B cell (primary cell): ENCODE measurements around the gene ZC3HAV1. TPM values are rescaled to one million over a fixed set of nuclear protein-coding genes. Genes with fewer than 3 reads are reported as not detected.

ENCODE experiments used
- ATAC-seq: fragments of 200-7000 bp; cut with Tn5 transposase; one replicate; pipeline ENCODE4 v1.10.0; 2021; ENCODE audit warnings: low read depth, mild to moderate bottlenecking, moderate number of reproducible peaks, moderate library complexity
- CTCF ChIA-PET: fragments of 350-600 bp; sonication (Branson Sonifier 250); formaldehyde crosslinking; loops from one replicate; lab custom pipeline; 2021; ENCODE audit warnings: antibody characterized with exemption, inconsistent platforms; lab: Charles Lee
- POLR2A ChIA-PET: fragments of 350-600 bp; sonication (Branson Sonifier 250); formaldehyde crosslinking; loops from one replicate; lab custom pipeline; 2021; ENCODE audit warnings: antibody characterized with exemption; lab: Charles Lee
- DNase-seq: peaks from one replicate; pipeline ENCODE4 v3.0.0; 2013
- H2AFZ ChIP-seq: 2 replicates; pipeline ENCODE4 v1.6.1; 2012; ENCODE audit warnings: mild to moderate bottlenecking, low read depth, low read length; ENCODE audit not compliant: insufficient read depth, poor library complexity, severe bottlenecking
- H3K27ac ChIP-seq, 2 donors: 1 replicate in 1 of 2; 2 replicates in 1 of 2; pipeline ENCODE4 v1.5.1; 2012 to 2013; ENCODE audit warnings: low read length in 2 of 2, mild to moderate bottlenecking in 2 of 2, moderate library complexity in 1 of 2
- H3K27me3 ChIP-seq, 4 experiments: fragments of 200-600 bp in 1 of 4; sonication (generic) in 1 of 4; replicated peaks in 1 of 4; 1 replicate in 2 of 4; 2 replicates in 2 of 4; pipeline versions ENCODE4 v1.6.1 to v1.7.0; 2013 to 2016; ENCODE audit warnings: low read length in 3 of 4, mild to moderate bottlenecking in 2 of 4, mixed read lengths in 1 of 4, moderate library complexity in 1 of 4; ENCODE audit not compliant: insufficient read depth in 4 of 4, control insufficient read depth in 3 of 4; ENCODE audit errors: control extremely low read depth in 1 of 4
- H3K36me3 ChIP-seq, 2 experiments: replicated peaks in 1 of 2; 1 replicate in 1 of 2; 2 replicates in 1 of 2; pipeline versions ENCODE4 v1.6.1 to v1.7.1; 2013; ENCODE audit warnings: low read length in 1 of 2; ENCODE audit not compliant: insufficient read depth in 2 of 2, control insufficient read depth in 1 of 2; ENCODE audit errors: control extremely low read depth in 1 of 2, extremely low read depth in 1 of 2
- H3K4me1 ChIP-seq, 2 donors: fragments of 200-600 bp in 1 of 2; sonication (generic) in 1 of 2; 1 replicate in 1 of 2; 2 replicates in 1 of 2; pipeline versions ENCODE4 v1.5.1 to v1.6.1; 2013 to 2017; ENCODE audit warnings: low read length in 2 of 2; ENCODE audit not compliant: control insufficient read depth in 2 of 2, insufficient read depth in 2 of 2
- H3K4me2 ChIP-seq: replicated peaks from 2 replicates; pipeline ENCODE3; 2012; ENCODE audit warnings: mild to moderate bottlenecking, low read depth, low read length; ENCODE audit not compliant: poor library complexity, severe bottlenecking
- H3K4me3 ChIP-seq, 5 experiments: fragments of 200-600 bp in 1 of 5; sonication (generic) in 1 of 5; 1 replicate in 3 of 5; 2 replicates in 2 of 5; pipeline versions ENCODE4 v1.5.1 to v1.7.0; 2011 to 2016; ENCODE audit warnings: low read length in 4 of 5, mild to moderate bottlenecking in 4 of 5, low read depth in 2 of 5, control low read depth in 1 of 5, moderate library complexity in 1 of 5; ENCODE audit not compliant: insufficient read depth in 1 of 5; ENCODE audit errors: control extremely low read depth in 1 of 5, extremely low read depth in 1 of 5
- H3K79me2 ChIP-seq: fragments of 200-600 bp; sonication (generic); one replicate; pipeline ENCODE4 v1.6.0; 2016; ENCODE audit warnings: low read length; ENCODE audit not compliant: control insufficient read depth, insufficient read depth
- H3K9ac ChIP-seq: fragments of 200-600 bp; sonication (generic); 2 replicates; pipeline ENCODE4 v1.6.1; 2017; ENCODE audit warnings: mild to moderate bottlenecking, low read length, moderate library complexity
- H3K9me3 ChIP-seq, 3 donors: one replicate each; pipeline versions ENCODE4 v1.6.1 to v1.7.1; 2013; ENCODE audit warnings: low read length in 2 of 3; ENCODE audit not compliant: control insufficient read depth in 2 of 3, insufficient read depth in 1 of 3; ENCODE audit errors: control extremely low read depth in 1 of 3
- H4K20me1 ChIP-seq: 2 replicates; pipeline ENCODE4 v1.6.0; 2012; ENCODE audit warnings: mild to moderate bottlenecking, low read length; ENCODE audit not compliant: insufficient read depth, control insufficient read depth, poor library complexity, severe bottlenecking
- H3K27ac Mint-ChIP-seq: one replicate; pipeline ENCODE4 v1.8.0; 2021; ENCODE audit warnings: mixed read lengths
- H3K27me3 Mint-ChIP-seq: one replicate; pipeline ENCODE4 v1.8.0; 2021; ENCODE audit warnings: mixed read lengths
- H3K4me1 Mint-ChIP-seq: one replicate; pipeline ENCODE4 v1.8.0; 2021; ENCODE audit warnings: mixed read lengths
- H3K4me3 Mint-ChIP-seq: one replicate; pipeline ENCODE4 v1.8.0; 2021; ENCODE audit warnings: mixed read lengths
- H3K9me3 Mint-ChIP-seq: one replicate; pipeline ENCODE4 v1.8.0; 2022; ENCODE audit warnings: mixed read lengths; ENCODE audit not compliant: insufficient read depth
- EZH2 ChIP-seq: IDR thresholded peaks from 2 replicates; pipeline ENCODE4 v1.6.1; 2012; ENCODE audit warnings: borderline replicate concordance, low read depth, mild to moderate bottlenecking, moderate library complexity, low read length; ENCODE audit not compliant: insufficient read depth, poor library complexity, severe bottlenecking
- WGBS: methylation state at CpG from one replicate; pipeline ENCODE4 v1.1.5; 2013; ENCODE audit warnings: missing lambda C conversion rate; ENCODE audit not compliant: insufficient coverage; 5-methylcytosine and 5-hydroxymethylcytosine counted together
- intact Hi-C: fragments of 100-400 bp; cut with micrococcal nuclease; formaldehyde crosslinking; loops from one replicate; pipeline ENCODE4 v1.10.0; 2022
- polyA plus RNA-seq: library from polyadenylated mRNA; depleted of rRNA; stranded (reverse); fragments of >200 nt; gene quantifications from 2 replicates; pipeline ENCODE4 v1.2.3, GENCODE V29; 2012
- total RNA-seq, 2 donors: library from RNA; stranded (reverse); fragments of 120-200 nt in 1 of 2; gene quantifications; 1 replicate in 1 of 2; 2 replicates in 1 of 2; pipeline versions ENCODE4 v1.2.3 to v1.2.4, GENCODE V29; 2013 to 2022
- TF ChIP-seq, protein P1 (sequence below): fragments of 200-600 bp; IDR thresholded peaks from one replicate; pipeline ENCODE4 v1.8.0; 2022; ENCODE audit warnings: antibody characterized with exemption, mild to moderate bottlenecking

The ZC3HAV1 gene
- total and polyA plus RNA-seq, 2 donors (not counting 1 experiment from before 2014, with no cell fraction given): 45.9 to 101 TPM

DNA sequence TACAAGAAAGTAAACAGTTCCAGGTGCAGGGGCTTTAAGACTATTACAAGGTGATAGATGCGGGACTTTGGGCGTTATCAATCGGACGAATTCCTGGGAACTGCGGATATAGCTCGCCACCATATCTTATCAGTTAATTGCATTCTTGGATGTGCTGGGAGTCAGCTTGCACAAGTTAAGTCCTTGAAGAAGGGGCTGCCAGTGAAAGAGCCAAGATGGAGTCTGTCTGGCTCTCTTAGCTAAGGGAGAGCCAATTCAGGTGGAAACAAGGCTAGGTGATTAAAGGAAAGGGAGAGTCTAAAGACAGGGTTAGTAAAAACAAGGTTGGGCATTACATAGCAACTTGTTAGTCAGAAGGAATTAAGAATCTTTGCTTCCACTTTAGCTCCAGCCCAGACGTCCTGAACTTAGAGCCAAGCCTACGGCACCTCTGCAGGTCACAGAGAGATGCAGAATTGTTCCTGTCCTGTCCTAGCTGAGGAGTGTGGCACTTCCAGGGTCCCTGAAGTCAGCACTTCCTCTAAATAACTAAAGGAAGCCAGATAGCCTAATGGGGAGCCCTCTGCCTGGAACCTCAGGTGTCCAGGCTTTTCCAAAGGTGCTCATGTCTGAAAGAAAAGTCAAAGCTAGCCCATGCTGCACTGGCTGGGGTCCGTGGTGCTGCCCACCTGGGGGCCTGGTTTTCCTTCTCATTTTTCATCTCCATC is 17.3 kb downstream of the ZC3HAV1 start:
- 95% methylated on average over 7 of the region's 9 CpGs for WGBS
- peaks cover 99% of the 10 kb centered on the region for H3K79me2 ChIP-seq

GRCh38 chr7:139091677-139091996 is 17.9 kb downstream of the ZC3HAV1 start:
- peaks cover 99% of the 10 kb centered on the region for H3K79me2 ChIP-seq
- Mint-ChIP-seq H3K4me1 (peaks cover 73% of the 10 kb centered on the region), H3K27ac (peak overlapping the region; percentile 63), H3K9me3 (peaks cover 3% of the 10 kb centered on the region), H3K27me3 (no peaks in the 10 kb centered on the region), H3K4me3 (no peak overlapping the region)
- TF ChIP-seq EZH2: no peak
- TF ChIP-seq, protein P1, sequence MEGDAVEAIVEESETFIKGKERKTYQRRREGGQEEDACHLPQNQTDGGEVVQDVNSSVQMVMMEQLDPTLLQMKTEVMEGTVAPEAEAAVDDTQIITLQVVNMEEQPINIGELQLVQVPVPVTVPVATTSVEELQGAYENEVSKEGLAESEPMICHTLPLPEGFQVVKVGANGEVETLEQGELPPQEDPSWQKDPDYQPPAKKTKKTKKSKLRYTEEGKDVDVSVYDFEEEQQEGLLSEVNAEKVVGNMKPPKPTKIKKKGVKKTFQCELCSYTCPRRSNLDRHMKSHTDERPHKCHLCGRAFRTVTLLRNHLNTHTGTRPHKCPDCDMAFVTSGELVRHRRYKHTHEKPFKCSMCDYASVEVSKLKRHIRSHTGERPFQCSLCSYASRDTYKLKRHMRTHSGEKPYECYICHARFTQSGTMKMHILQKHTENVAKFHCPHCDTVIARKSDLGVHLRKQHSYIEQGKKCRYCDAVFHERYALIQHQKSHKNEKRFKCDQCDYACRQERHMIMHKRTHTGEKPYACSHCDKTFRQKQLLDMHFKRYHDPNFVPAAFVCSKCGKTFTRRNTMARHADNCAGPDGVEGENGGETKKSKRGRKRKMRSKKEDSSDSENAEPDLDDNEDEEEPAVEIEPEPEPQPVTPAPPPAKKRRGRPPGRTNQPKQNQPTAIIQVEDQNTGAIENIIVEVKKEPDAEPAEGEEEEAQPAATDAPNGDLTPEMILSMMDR: no peak
- ChIA-PET CTCF (interaction anchor here (5.2 kb wide), 1 partner anchor 16 kb away, joined by 40 read pairs; no protein-coding TSS in a partner anchor), POLR2A (no interaction called here)
- H3K27ac ChIP-seq: peak overlapping the region in 1 of 2 donors; percentile 98
- DNase-seq (no peak), ATAC-seq (no peak)
- H3K4me3 ChIP-seq: no peak overlapping the region
- H3K4me2 ChIP-seq: no peak overlapping the region
- WGBS: 100% methylated on average over 4 of the region's 15 CpGs
- H4K20me1 ChIP-seq: peaks cover 77% of the 10 kb centered on the region
- H2AFZ ChIP-seq: no peak overlapping the region
- H3K27me3 ChIP-seq: no peaks in the 10 kb centered on the region
- H3K36me3 ChIP-seq: peaks cover 4 to 50% of the 10 kb centered on the region in 2 experiments
- intact Hi-C loops: no loop called here
- peaks cover 45 to 55% of the 10 kb centered on the region in 2 donors for H3K4me1 ChIP-seq
- H3K9ac ChIP-seq: no peak overlapping the region
- H3K9me3 ChIP-seq: peaks cover 0 to 5% (median 3%) of the 10 kb centered on the region in 3 donors

More for the DNA sequence above, 17.3 kb downstream of the ZC3HAV1 start:
- peak overlapping the region in 1 of 2 donors; percentile 98 for H3K27ac ChIP-seq
- peak overlapping the region; percentile 0 for H3K4me2 ChIP-seq
- H2AFZ ChIP-seq: no peak overlapping the region
- no peaks in the 10 kb centered on the region for H3K27me3 ChIP-seq
- peaks cover 50 to 57% of the 10 kb centered on the region in 2 donors for H3K4me1 ChIP-seq
- ChIA-PET CTCF (interaction anchor here (5.2 kb wide), 1 partner anchor 16 kb away, joined by 40 read pairs; no protein-coding TSS in a partner anchor), POLR2A (no interaction called here)
- no peaks in the 10 kb centered on the region for H3K9me3 Mint-ChIP-seq
- TF ChIP-seq EZH2: no peak
- TF ChIP-seq, protein P1: no peak
- peaks cover 0 to under 1% (median 0%) of the 10 kb centered on the region in 3 donors for H3K9me3 ChIP-seq
- peaks cover 71% of the 10 kb centered on the region for H4K20me1 ChIP-seq
- intact Hi-C loops: no loop called here
- no peak overlapping the region for H3K9ac ChIP-seq
- peaks cover 74% of the 10 kb centered on the region for H3K4me1 Mint-ChIP-seq
- H3K36me3 ChIP-seq: peaks cover 4 to 49% of the 10 kb centered on the region in 2 experiments
- no peaks in the 10 kb centered on the region for H3K27me3 Mint-ChIP-seq
- ATAC-seq (no peak), DNase-seq (no peak)
- H3K4me3 ChIP-seq: no peak overlapping the region
- H3K4me3 Mint-ChIP-seq: peak overlapping the region; percentile 23
- H3K27ac Mint-ChIP-seq: peak overlapping the region; percentile 74
